ENCODE data around the gene SH3PXD2A. TPM values are rescaled to one million over a fixed set of nuclear protein-coding genes. Genes with fewer than 3 reads are reported as not detected.

Gene SH3PXD2A
- total and polyA plus RNA-seq, 2 experiments from 2014 or later: 1.8 to 5.0 TPM

GRCh38 chr10:103616705-103617601 lies 238.4 kb downstream of the SH3PXD2A start:
- Histone ChIP-seq H3K27ac (ENCODE audit: low read depth) (no peak overlapping the region), H2AFZ (no peak overlapping the region), H3K4me2 (no peak overlapping the region), H3K9me2 (ENCODE audit: insufficient read depth) (no peaks in the 10 kb centered on the region), H4K20me1 (replicated peaks; ENCODE audit: insufficient read depth) (no peaks in the 10 kb centered on the region), H3K4me1 (ENCODE audit: insufficient read depth) (no peaks in the 10 kb centered on the region), H3K27me3 (ENCODE audit: insufficient read depth) (no peaks in the 10 kb centered on the region), H3F3A (replicated peaks; ENCODE audit: low read depth) (no peaks in the 10 kb centered on the region), H3K4me3 (no peak overlapping the region), H3K36me3 (ENCODE audit: insufficient read depth) (no peaks in the 10 kb centered on the region), H3K79me2 (replicated peaks; ENCODE audit: insufficient read depth) (no peaks in the 10 kb centered on the region)
- peak overlapping the region; percentile 6; the same call in 1 of the 2 replicates for H3K27ac Mint-ChIP-seq
- ATAC-seq: no peak; the same call in 2 of the 3 replicates
- H3K27me3 Mint-ChIP-seq (ENCODE audit: insufficient read depth, low read depth, poor library complexity): peaks cover 8% of the 10 kb centered on the region
- H3K4me1 Mint-ChIP-seq: peaks cover 13% of the 10 kb centered on the region
- TF ChIP-seq EZH2phosphoT487 (IDR thresholded peaks at IDR 0.05; ENCODE audit: unreplicated experiment) (no peak), REST (IDR thresholded peaks at IDR 0.05; ENCODE audit: unreplicated experiment) (no peak), STAT1 (IDR thresholded peaks at IDR 0.05; ENCODE audit: unreplicated experiment) (no peak), CREB1 (CRISPR knock-in tag; IDR thresholded peaks at IDR 0.05; ENCODE audit: low read depth) (no peak), EZH2 (IDR thresholded peaks at IDR 0.05; ENCODE audit: low read depth, unreplicated experiment) (no peak), POLR2AphosphoS5 (IDR thresholded peaks at IDR 0.05; ENCODE audit: low read depth) (no peak)
- no peaks in the 10 kb centered on the region; the same call in 2 of the 3 replicates for H3K9me3 Mint-ChIP-seq
- no peak for DNase-seq (ENCODE audit: low spot score)
- no peak overlapping the region for H3K4me3 Mint-ChIP-seq
- peaks cover 4% of the 10 kb centered on the region; the same call in 2 of the 3 replicates for H3K36me3 Mint-ChIP-seq (ENCODE audit: low read depth)

DNA sequence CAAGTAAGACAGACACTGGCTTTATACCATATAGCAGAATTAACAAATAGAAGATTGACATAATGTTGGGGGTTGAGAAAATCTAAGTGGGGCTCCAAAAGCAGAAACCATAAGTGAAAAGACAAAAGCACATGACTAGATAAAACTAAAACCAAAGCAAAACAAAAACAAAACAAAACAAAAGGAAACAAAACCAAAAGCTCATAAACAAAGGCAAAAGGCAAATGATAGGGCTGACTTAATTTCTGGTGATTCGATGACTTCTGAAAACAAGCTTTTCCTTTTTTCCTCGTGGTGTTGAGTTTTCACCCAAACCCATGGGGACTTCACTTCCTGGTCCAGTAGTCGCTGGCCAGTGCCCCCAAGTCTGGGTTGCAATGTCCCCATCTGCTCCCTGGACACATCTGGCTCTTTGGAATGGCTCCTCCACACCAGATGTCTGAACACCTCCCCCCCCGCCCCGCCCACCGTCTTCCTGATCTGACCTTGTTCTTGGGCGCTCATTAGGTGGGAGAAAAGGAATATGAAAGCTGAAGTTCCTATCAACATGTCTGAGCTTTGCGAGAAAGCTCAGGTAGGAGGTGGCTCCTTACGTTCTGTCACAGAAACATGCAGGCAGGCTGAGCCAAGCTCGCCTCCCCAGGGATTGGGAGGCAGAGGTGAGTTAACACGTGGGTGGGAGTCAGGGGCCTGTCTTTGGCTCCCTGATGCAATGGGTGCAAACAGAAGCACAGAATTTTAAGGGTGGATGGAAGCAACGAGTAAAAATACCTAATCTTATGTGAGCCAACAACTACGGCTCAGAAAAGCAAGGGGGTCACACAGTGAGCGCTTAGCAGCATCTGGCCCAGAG lies 240.8 kb downstream of the SH3PXD2A start:
- Histone ChIP-seq H3K79me2 (replicated peaks; ENCODE audit: insufficient read depth) (no peaks in the 10 kb centered on the region), H3K4me2 (no peak overlapping the region), H2AFZ (no peak overlapping the region), H3K36me3 (ENCODE audit: insufficient read depth) (no peaks in the 10 kb centered on the region), H4K20me1 (replicated peaks; ENCODE audit: insufficient read depth) (no peaks in the 10 kb centered on the region), H3K9me2 (ENCODE audit: insufficient read depth) (no peaks in the 10 kb centered on the region), H3F3A (replicated peaks; ENCODE audit: low read depth) (no peaks in the 10 kb centered on the region), H3K4me1 (ENCODE audit: insufficient read depth) (no peaks in the 10 kb centered on the region), H3K4me3 (no peak overlapping the region), H3K27me3 (ENCODE audit: insufficient read depth) (no peaks in the 10 kb centered on the region), H3K27ac (ENCODE audit: low read depth) (peak overlapping the region; percentile 55; the same call in 1 of the 2 replicates)
- H3K4me3 Mint-ChIP-seq: no peak overlapping the region
- no peaks in the 10 kb centered on the region; the same call in 2 of the 3 replicates for H3K9me3 Mint-ChIP-seq
- H3K27ac Mint-ChIP-seq: peak overlapping the region; percentile 37; the same call in 1 of the 2 replicates
- DNase-seq (ENCODE audit: low spot score) (no peak), ATAC-seq (no peak)
- peaks cover 13% of the 10 kb centered on the region for H3K4me1 Mint-ChIP-seq
- peaks cover 7% of the 10 kb centered on the region for H3K27me3 Mint-ChIP-seq (ENCODE audit: insufficient read depth, low read depth, poor library complexity)
- no peaks in the 10 kb centered on the region for H3K36me3 Mint-ChIP-seq (ENCODE audit: low read depth)
- no peak for TF ChIP-seq ZNF462 (CRISPR knock-in tag; IDR thresholded peaks at IDR 0.05)
